IMR-90 (cell line): ENCODE measurements around the gene NTRK3. TPM values are rescaled to one million over a fixed set of nuclear protein-coding genes. Genes with fewer than 3 reads are reported as not detected.

Experiments
- ATAC-seq: fragments of 200-7000 bp; cut with Tn5 transposase; 2 replicates; pipeline ENCODE4 v1.9.1; 2020; ENCODE audit warnings: low read depth, mild to moderate bottlenecking, moderate library complexity
- BruUV-seq: library from RNA; stranded (reverse); fragments of 400-500 nt; replicated peaks from 2 replicates; lab custom pipeline; 2021; lab: Mats Ljungman, UMichigan
- CTCF ChIA-PET: fragments of 300-600 bp; formaldehyde crosslinking; extraction: SDS; loops from one replicate; lab custom pipeline; 2021; ENCODE audit warnings: antibody characterized with exemption; lab: Yijun Ruan, JAX
- POLR2A ChIA-PET: fragments of 300-600 bp; sonication (Branson Sonifier 250); formaldehyde crosslinking; loops from one replicate; lab custom pipeline; 2022; ENCODE audit warnings: antibody characterized with exemption; ENCODE audit not compliant: unreplicated experiment; lab: Charles Lee
- DNase-seq: peaks from one replicate; pipeline ENCODE4 v3.0.0; 2013
- H2AFZ ChIP-seq: replicated peaks from 2 replicates; pipeline ENCODE3; 2013; ENCODE audit warnings: low read length, mild to moderate bottlenecking; ENCODE audit not compliant: poor library complexity
- H2AK5ac ChIP-seq: 2 replicates; pipeline ENCODE4 v1.6.1; 2013; ENCODE audit warnings: low read depth, low read length, inconsistent platforms
- H2AK9ac ChIP-seq: replicated peaks from 2 replicates; pipeline ENCODE3; 2013; ENCODE audit warnings: mild to moderate bottlenecking, low read depth, low read length, moderate library complexity; ENCODE audit not compliant: poor library complexity
- H2BK120ac ChIP-seq: 2 replicates; pipeline ENCODE4 v1.6.1; 2013; ENCODE audit warnings: low read depth, low read length, inconsistent platforms
- H2BK15ac ChIP-seq: 3 replicates; pipeline ENCODE4 v1.6.1; 2013; ENCODE audit warnings: low read depth, low read length, inconsistent platforms
- H2BK20ac ChIP-seq: 2 replicates; pipeline ENCODE4 v1.6.1; 2013; ENCODE audit warnings: low read depth, mild to moderate bottlenecking, inconsistent platforms, low read length, moderate library complexity
- H2BK5ac ChIP-seq: 2 replicates; pipeline ENCODE4 v1.6.1; 2013; ENCODE audit warnings: mild to moderate bottlenecking, low read depth, low read length, inconsistent platforms; ENCODE audit not compliant: poor library complexity, severe bottlenecking
- H3K14ac ChIP-seq: replicated peaks from 2 replicates; pipeline ENCODE4 v1.6.1; 2013; ENCODE audit warnings: low read depth, low read length, inconsistent platforms
- H3K18ac ChIP-seq: 2 replicates; pipeline ENCODE4 v1.6.1; 2013; ENCODE audit warnings: low read depth, low read length, control low read depth
- H3K23ac ChIP-seq: 2 replicates; pipeline ENCODE4 v1.6.1; 2013; ENCODE audit warnings: low read depth, low read length, inconsistent platforms
- H3K27ac ChIP-seq: 2 replicates; pipeline ENCODE4 v1.5.1; 2013; ENCODE audit warnings: mild to moderate bottlenecking, control low read depth, low read length; ENCODE audit not compliant: insufficient read depth
- H3K27me3 ChIP-seq: 2 replicates; pipeline ENCODE4 v1.6.1; 2013; ENCODE audit warnings: low read length; ENCODE audit not compliant: control insufficient read depth, insufficient read depth
- H3K36me3 ChIP-seq: 2 replicates; pipeline ENCODE4 v1.6.1; 2013; ENCODE audit warnings: low read length, mixed read lengths; ENCODE audit not compliant: control insufficient read depth, insufficient read depth
- H3K4ac ChIP-seq: 2 replicates; pipeline ENCODE4 v1.6.1; 2013; ENCODE audit warnings: low read depth, low read length, inconsistent platforms
- H3K4me1 ChIP-seq: 2 replicates; pipeline ENCODE4 v1.6.1; 2013; ENCODE audit warnings: low read length, mixed read lengths; ENCODE audit not compliant: control insufficient read depth, insufficient read depth
- H3K4me2 ChIP-seq: 2 replicates; pipeline ENCODE4 v1.6.1; 2013; ENCODE audit warnings: low read depth, mild to moderate bottlenecking, control low read depth, low read length, moderate library complexity
- H3K4me3 ChIP-seq: 2 replicates; pipeline ENCODE4 v1.5.1; 2013; ENCODE audit warnings: low read depth, mild to moderate bottlenecking, control low read depth, low read length, moderate library complexity; ENCODE audit not compliant: insufficient read depth
- H3K56ac ChIP-seq: 2 replicates; pipeline ENCODE4 v1.6.1; 2013; ENCODE audit warnings: low read length, inconsistent platforms; ENCODE audit not compliant: insufficient read depth; ENCODE audit errors: extremely low read depth
- H3K79me1 ChIP-seq, 2 experiments: 2 replicates each; pipeline ENCODE4 v1.6.1; 2013; ENCODE audit warnings: low read length in 2 of 2, inconsistent platforms in 1 of 2, low read depth in 1 of 2
- H3K9ac ChIP-seq: 2 replicates; pipeline ENCODE4 v1.6.1; 2013; ENCODE audit warnings: low read depth, low read length, control low read depth
- H3K9me1 ChIP-seq: 2 replicates; pipeline ENCODE4 v1.6.1; 2013; ENCODE audit warnings: low read length, inconsistent platforms; ENCODE audit not compliant: insufficient read depth
- H3K9me3 ChIP-seq: 2 replicates; pipeline ENCODE4 v1.6.1; 2013; ENCODE audit warnings: low read length; ENCODE audit not compliant: control insufficient read depth, insufficient read depth
- H4K20me1 ChIP-seq: 2 replicates; pipeline ENCODE4 v1.6.1; 2013; ENCODE audit warnings: low read length, inconsistent platforms; ENCODE audit not compliant: insufficient read depth
- H4K5ac ChIP-seq: 2 replicates; pipeline ENCODE4 v1.6.1; 2013; ENCODE audit warnings: mild to moderate bottlenecking, low read depth, low read length, control low read depth
- H4K8ac ChIP-seq, 2 experiments: 2 replicates each; pipeline ENCODE4 v1.6.1; 2013; ENCODE audit warnings: low read depth in 2 of 2, low read length in 2 of 2, control low read depth in 1 of 2, inconsistent platforms in 1 of 2
- H4K91ac ChIP-seq: 2 replicates; pipeline ENCODE4 v1.6.1; 2013; ENCODE audit warnings: low read depth, low read length, inconsistent platforms; ENCODE audit not compliant: insufficient read depth
- FOS ChIP-seq: fragments of 150-350 bp; IDR thresholded peaks from 2 replicates; pipeline ENCODE4 v1.6.1; 2016; ENCODE audit warnings: low read depth, low read length
- POLR2A ChIP-seq: IDR thresholded peaks from 2 replicates; pipeline ENCODE4 v1.6.1; 2012; ENCODE audit warnings: mild to moderate bottlenecking, low read depth, low read length
- WGBS, 2 experiments: methylation state at CpG; one replicate each; pipeline versions ENCODE4 v1.1.5 to v1.1.7; 2013; ENCODE audit warnings: missing lambda C conversion rate in 2 of 2; ENCODE audit not compliant: insufficient read length in 1 of 2; ENCODE audit errors: extremely low coverage in 2 of 2; 5-methylcytosine and 5-hydroxymethylcytosine counted together
- dilution Hi-C: fragments of 300-500 bp; cut with HindIII; formaldehyde crosslinking; loops from one replicate; pipeline ENCODE4 v1.14.3; 2018; ENCODE audit warnings: low sequenced_read_pairs; ENCODE audit not compliant: unreplicated experiment
- in situ Hi-C: fragments of 300-500 bp; cut with MboI; formaldehyde crosslinking; loops from 3 replicates; pipeline ENCODE4 v1.14.3; 2019; ENCODE audit warnings: low sequenced_read_pairs, inconsistent platforms, mixed read lengths
- intact Hi-C: fragments of 100-400 bp; cut with micrococcal nuclease; formaldehyde crosslinking; loops from 2 replicates; pipeline ENCODE4 v1.10.0; 2022
- polyA plus RNA-seq, 3 experiments: library from polyadenylated mRNA; depleted of rRNA; stranded (reverse); fragments of >200 nt; gene quantifications; 2 replicates each; pipeline ENCODE4 v1.2.3, GENCODE V29; 2012; ENCODE audit warnings: low replicate concordance in 1 of 3
- total RNA-seq: library from RNA; depleted of rRNA; stranded (reverse); fragments of >200 nt; gene quantifications from 2 replicates; pipeline ENCODE4 v1.2.3, GENCODE V29; 2012

The NTRK3 gene
- total and polyA plus RNA-seq, 2 of the 4 experiments (the other 2 are of a cell fraction): under 0.01 to 0.15 TPM

DNA sequence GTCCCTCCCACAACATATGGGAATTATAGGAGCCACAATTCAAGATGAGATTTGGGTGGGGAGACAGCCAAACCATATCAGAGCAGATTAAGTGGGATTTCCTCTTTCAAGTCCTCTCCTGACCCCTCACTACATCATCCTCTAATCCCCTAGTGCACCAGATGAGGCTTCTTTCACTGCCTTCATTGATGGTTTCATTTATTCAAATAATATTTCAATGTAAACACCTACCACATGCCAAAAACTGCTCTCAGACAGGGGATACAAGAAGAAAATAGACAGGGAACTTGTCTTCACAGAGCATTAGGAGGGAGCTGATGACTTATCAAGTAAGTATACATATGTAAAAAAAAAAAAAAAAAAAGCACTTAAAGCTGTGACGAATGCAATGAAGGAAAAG is 180.2 kb downstream of the NTRK3 start:
- Histone ChIP-seq H3K4ac (no peak overlapping the region), H2AK9ac (no peak overlapping the region), H3K9ac (no peak overlapping the region), H4K91ac (no peak overlapping the region), H3K27ac (no peak overlapping the region), H3K4me3 (no peak overlapping the region), H3K9me1 (no peaks in the 10 kb centered on the region), H3K18ac (no peak overlapping the region), H3K14ac (no peak overlapping the region), H3K36me3 (no peaks in the 10 kb centered on the region), H4K5ac (no peak overlapping the region), H2BK15ac (no peak overlapping the region), H3K4me1 (no peaks in the 10 kb centered on the region), H3K4me2 (no peak overlapping the region), H2BK5ac (no peak overlapping the region), H3K9me3 (peaks cover 25% of the 10 kb centered on the region), H3K79me1 (no peaks in the 10 kb centered on the region), H3K27me3 (no peaks in the 10 kb centered on the region), H3K56ac (no peak overlapping the region), H2AK5ac (no peak overlapping the region), H2AFZ (no peak overlapping the region), H2BK20ac (no peak overlapping the region), H4K20me1 (no peaks in the 10 kb centered on the region), H4K8ac (no peak overlapping the region), H3K23ac (no peak overlapping the region), H2BK120ac (no peak overlapping the region)
- WGBS, 2 experiments: no CpG with 5 or more reads among the region's 1 CpG
- ATAC-seq: no peak
- intact Hi-C loops (no loop called here), in situ Hi-C loops (no loop called here), dilution Hi-C loops (no loop called here)
- no peak for DNase-seq
- ChIA-PET CTCF (no interaction called here), POLR2A (no interaction called here)
- no TSS peak for BruUV-seq
- no peak for TF ChIP-seq POLR2A
- no peak for TF ChIP-seq FOS
